Transverse colon (tissue), 4 donors: Measurements from ENCODE around the gene BDKRB2. TPM values are rescaled to one million over a fixed set of nuclear protein-coding genes. Genes with fewer than 3 reads are reported as not detected.

Source experiments
- DNase-seq: peaks from one replicate; pipeline ENCODE4 v3.0.0-alpha.2; 2019
- H3K27ac ChIP-seq, 4 donors: fragments of 200-600 bp; sonication (generic); 2 replicates each; pipeline ENCODE4 v1.5.1; 2016 to 2018; ENCODE audit warnings: inconsistent platforms in 4 of 4
- H3K27me3 ChIP-seq: fragments of 200-600 bp; sonication (generic); 2 replicates; pipeline ENCODE4 v1.5.1; 2017; ENCODE audit warnings: inconsistent platforms
- H3K36me3 ChIP-seq, 4 donors: fragments of 200-600 bp; sonication (generic); 2 replicates each; pipeline ENCODE4 v1.5.1; 2017 to 2019; ENCODE audit warnings: inconsistent platforms in 4 of 4
- H3K4me1 ChIP-seq, 4 donors: fragments of 200-600 bp; sonication (generic); 2 replicates each; pipeline ENCODE4 v1.5.1; 2017 to 2020; ENCODE audit warnings: inconsistent platforms in 4 of 4
- H3K4me3 ChIP-seq, 4 donors: fragments of 200-600 bp; sonication (generic); 1 replicate in 1 of 4; 2 replicates in 3 of 4; pipeline versions ENCODE4 v1.5.1 to v1.6.1; 2017 to 2019; ENCODE audit warnings: inconsistent platforms in 4 of 4
- H3K9me3 ChIP-seq, 2 donors: fragments of 200-600 bp; sonication (generic); 2 replicates each; pipeline ENCODE4 v1.5.1; 2017 to 2019; ENCODE audit warnings: inconsistent platforms in 2 of 2
- EP300 ChIP-seq: sonication (generic); formaldehyde crosslinking; IDR thresholded peaks from one replicate; pipeline ENCODE4 v1.6.1; 2017; ENCODE audit warnings: antibody characterized with exemption, low read depth
- POLR2A ChIP-seq: fragments of 450-650 bp; IDR thresholded peaks from one replicate; pipeline ENCODE4 v1.6.1; 2016; ENCODE audit warnings: antibody characterized with exemption, mild to moderate bottlenecking, moderate library complexity
- POLR2AphosphoS5 ChIP-seq, 3 donors: sonication (generic); formaldehyde crosslinking; IDR thresholded peaks; one replicate each; pipeline ENCODE4 v1.6.1; 2016; ENCODE audit warnings: antibody characterized with exemption in 3 of 3
- WGBS, 2 donors: methylation state at CpG; one replicate each; pipeline ENCODE4 v1.1.5; 2018; ENCODE audit warnings: low coverage in 1 of 2; 5-methylcytosine and 5-hydroxymethylcytosine counted together
- in situ Hi-C, 4 donors: fragments of 200-750 bp; cut with MboI; loops; one replicate each; pipeline versions ENCODE4 v1.15.0 to v1.15.1; 2017; ENCODE audit warnings: low sequenced_read_pairs in 3 of 4, low pct_ligation_motif_present in 1 of 4, low pct_unique_long_range_greater_than_20kb in 1 of 4
- intact Hi-C: fragments of 100-400 bp; cut with DNase I; formaldehyde crosslinking; loops from one replicate; pipeline ENCODE4 v1.15.1; 2023; ENCODE audit warnings: low total_unique reads
- total RNA-seq, 4 donors: library from RNA; depleted of rRNA; stranded (reverse); fragments of >200 nt; gene quantifications; one replicate each; pipeline ENCODE4 v1.1.0, GENCODE V29; 2016
- TF ChIP-seq, protein P1 (sequence below), 5 experiments: fragments of 200-600 bp in 3 of 5; fragments of 450-650 bp in 2 of 5; sonication (generic) in 3 of 5; IDR thresholded peaks; 1 replicate in 2 of 5; 2 replicates in 3 of 5; pipeline ENCODE4 v1.5.1; 2016 to 2017; ENCODE audit warnings: antibody characterized with exemption in 5 of 5, inconsistent platforms in 3 of 5, mild to moderate bottlenecking in 2 of 5, moderate library complexity in 1 of 5

Gene BDKRB2
- total RNA-seq, 4 donors from 2014 or later: 2.6 to 19.8 (median 17.4) TPM

- WGBS, 2 donors: 72 to 87% methylated on average over 3 to 8 of the region's 8 CpGs
- in situ Hi-C loops: no loop called here
- Histone ChIP-seq H3K4me3 (no peak overlapping the region), H3K9me3 (no peaks in the 10 kb centered on the region), H3K27ac (peak overlapping the region; percentile 15 to 74 (median 64)), H3K27me3 (no peaks in the 10 kb centered on the region), H3K4me1 (peaks cover 8 to 37% (median 15%) of the 10 kb centered on the region in 4 donors), H3K36me3 (no peaks in the 10 kb centered on the region)
- DNase-seq: peak; percentile 50
- TF ChIP-seq POLR2A (peak; percentile 45), EP300 (no peak), POLR2AphosphoS5 (IDR thresholded peaks at IDR 0.05) (peak in 2 of 3 donors; percentile 70 to 79)
- TF ChIP-seq, protein P1, sequence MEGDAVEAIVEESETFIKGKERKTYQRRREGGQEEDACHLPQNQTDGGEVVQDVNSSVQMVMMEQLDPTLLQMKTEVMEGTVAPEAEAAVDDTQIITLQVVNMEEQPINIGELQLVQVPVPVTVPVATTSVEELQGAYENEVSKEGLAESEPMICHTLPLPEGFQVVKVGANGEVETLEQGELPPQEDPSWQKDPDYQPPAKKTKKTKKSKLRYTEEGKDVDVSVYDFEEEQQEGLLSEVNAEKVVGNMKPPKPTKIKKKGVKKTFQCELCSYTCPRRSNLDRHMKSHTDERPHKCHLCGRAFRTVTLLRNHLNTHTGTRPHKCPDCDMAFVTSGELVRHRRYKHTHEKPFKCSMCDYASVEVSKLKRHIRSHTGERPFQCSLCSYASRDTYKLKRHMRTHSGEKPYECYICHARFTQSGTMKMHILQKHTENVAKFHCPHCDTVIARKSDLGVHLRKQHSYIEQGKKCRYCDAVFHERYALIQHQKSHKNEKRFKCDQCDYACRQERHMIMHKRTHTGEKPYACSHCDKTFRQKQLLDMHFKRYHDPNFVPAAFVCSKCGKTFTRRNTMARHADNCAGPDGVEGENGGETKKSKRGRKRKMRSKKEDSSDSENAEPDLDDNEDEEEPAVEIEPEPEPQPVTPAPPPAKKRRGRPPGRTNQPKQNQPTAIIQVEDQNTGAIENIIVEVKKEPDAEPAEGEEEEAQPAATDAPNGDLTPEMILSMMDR (IDR thresholded peaks at IDR 0.05): no peak
- intact Hi-C loops: no loop called here
Measured at GRCh38 chr14:96167224-96168148, 37.2 kb upstream of the BDKRB2 start.

DNA sequence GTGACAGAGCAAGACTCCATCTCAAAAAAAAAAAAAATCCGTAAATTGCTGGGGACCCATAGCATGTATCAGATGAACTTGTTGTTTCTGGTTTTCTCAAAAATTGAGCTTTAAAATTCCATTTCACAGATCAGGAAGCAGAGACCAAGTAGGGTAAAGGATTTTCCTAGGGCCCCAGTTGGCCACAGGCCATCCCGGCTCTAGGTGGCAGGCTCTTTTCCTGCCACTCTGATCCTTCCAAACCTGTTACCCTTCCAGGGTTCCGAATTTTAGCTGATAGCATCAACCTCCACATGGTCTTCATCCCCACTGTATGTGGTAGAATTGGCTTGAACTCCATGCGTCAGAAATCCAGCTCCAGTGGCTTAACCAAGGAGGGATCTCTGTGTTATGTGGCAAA is 36.1 kb upstream of the BDKRB2 start:
- Histone ChIP-seq H3K4me1 (peaks cover 8 to 37% (median 15%) of the 10 kb centered on the region in 4 donors), H3K36me3 (no peaks in the 10 kb centered on the region), H3K9me3 (no peaks in the 10 kb centered on the region), H3K4me3 (no peak overlapping the region), H3K27ac (no peak overlapping the region), H3K27me3 (no peaks in the 10 kb centered on the region)
- intact Hi-C loops (no loop called here), in situ Hi-C loops (no loop called here)
- DNase-seq: no peak
- TF ChIP-seq, protein P1 (IDR thresholded peaks at IDR 0.05): no peak
- no peak for TF ChIP-seq POLR2A
- no peak for TF ChIP-seq EP300
- TF ChIP-seq POLR2AphosphoS5 (IDR thresholded peaks at IDR 0.05): no peak
- WGBS, 2 donors: 84 to 90% methylated on average over 2 to 4 of the region's 4 CpGs

DNA sequence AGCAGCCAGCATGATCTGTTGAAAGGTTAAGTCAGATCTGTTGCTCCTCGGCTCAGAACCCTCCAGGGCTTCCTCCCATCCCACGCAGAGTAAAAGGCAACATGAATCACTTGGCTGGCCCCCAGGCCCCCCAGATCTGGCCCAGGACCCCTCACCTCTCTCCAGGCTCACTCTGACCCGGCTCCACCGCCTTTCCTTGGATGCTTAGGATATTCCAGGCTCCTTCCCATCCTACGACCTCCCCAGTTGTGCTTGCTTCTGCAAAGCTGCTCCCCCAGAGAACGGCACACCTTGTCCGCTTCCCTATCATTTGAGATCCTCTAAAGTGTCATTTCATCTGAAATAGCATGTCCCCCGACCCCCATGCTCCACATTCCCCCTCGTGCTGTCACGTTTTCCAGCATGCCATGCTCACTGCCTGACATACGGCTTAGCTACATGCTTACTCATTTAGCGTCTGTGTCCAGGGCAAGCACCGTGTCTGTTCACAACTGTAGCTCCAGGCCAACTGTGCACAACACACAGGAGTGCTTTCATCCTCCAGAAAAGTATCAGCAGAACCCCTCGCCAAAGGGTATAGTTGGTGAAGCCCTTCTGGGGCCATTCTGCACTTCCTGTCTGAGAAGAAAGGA is 33.6 kb upstream of the BDKRB2 start:
- H3K27ac ChIP-seq: no peak overlapping the region
- DNase-seq: no peak
- no peaks in the 10 kb centered on the region for H3K9me3 ChIP-seq
- TF ChIP-seq, protein P1 (IDR thresholded peaks at IDR 0.05): no peak
- no peak for TF ChIP-seq EP300
- no peaks in the 10 kb centered on the region for H3K27me3 ChIP-seq
- no peak overlapping the region for H3K4me3 ChIP-seq
- H3K4me1 ChIP-seq: peaks cover 8 to 27% (median 11%) of the 10 kb centered on the region in 4 donors
- no peaks in the 10 kb centered on the region for H3K36me3 ChIP-seq
- 57 to 68% methylated on average over 5 to 14 of the region's 14 CpGs for WGBS, 2 donors
- in situ Hi-C loops (no loop called here), intact Hi-C loops (no loop called here)

GRCh38 chr14:96173636-96174475 is 30.8 kb upstream of the BDKRB2 start:
- 92 to 95% methylated on average over 13 to 21 of the region's 21 CpGs for WGBS, 2 donors
- Histone ChIP-seq H3K27me3 (no peaks in the 10 kb centered on the region), H3K4me1 (peaks cover 0 to 23% (median 13%) of the 10 kb centered on the region in 4 donors), H3K27ac (no peak overlapping the region), H3K4me3 (no peak overlapping the region), H3K9me3 (no peaks in the 10 kb centered on the region), H3K36me3 (no peaks in the 10 kb centered on the region)
- in situ Hi-C loops (no loop called here), intact Hi-C loops (no loop called here)
- TF ChIP-seq POLR2AphosphoS5 (IDR thresholded peaks at IDR 0.05) (no peak), POLR2A (no peak), EP300 (no peak)
- TF ChIP-seq, protein P1 (IDR thresholded peaks at IDR 0.05): no peak
- no peak for DNase-seq
